Peyer's patch (tissue), 4 donors: ENCODE data around the gene BEND5. TPM values are rescaled to one million over a fixed set of nuclear protein-coding genes. Genes with fewer than 3 reads are reported as not detected.
A peak's percentile ranks its signal among the peaks of the same experiment; 100 is the strongest.

Source experiments
- DNase-seq, 3 donors: peaks; one replicate each; pipeline ENCODE4 v3.0.0-alpha.2; 2017 to 2019
- H3K27ac ChIP-seq, 4 donors: fragments of 200-600 bp; sonication (generic); one replicate each; pipeline ENCODE4 v1.5.1; 2016 to 2019
- H3K27me3 ChIP-seq, 2 donors: fragments of 200-600 bp; sonication (generic); one replicate each; pipeline ENCODE4 v1.5.1; 2019
- H3K36me3 ChIP-seq, 3 donors: fragments of 200-600 bp; sonication (generic); one replicate each; pipeline ENCODE4 v1.5.1; 2016 to 2019
- H3K4me1 ChIP-seq, 4 donors: fragments of 200-600 bp; sonication (generic); one replicate each; pipeline ENCODE4 v1.5.1; 2016 to 2019
- H3K4me3 ChIP-seq, 4 donors: fragments of 200-600 bp; sonication (generic); 1 replicate in 3 of 4; 2 replicates in 1 of 4; pipeline ENCODE4 v1.5.1; 2016 to 2019; ENCODE audit warnings: mild to moderate bottlenecking in 1 of 4
- H3K9me3 ChIP-seq, 4 donors: fragments of 200-600 bp; sonication (generic); one replicate each; pipeline ENCODE4 v1.5.1; 2016 to 2019; ENCODE audit warnings: mild to moderate bottlenecking in 1 of 4
- CTCF ChIP-seq, 6 experiments: fragments of 450-650 bp in 4 of 6; fragments of 200-600 bp in 2 of 6; sonication (generic) in 1 of 6; IDR thresholded peaks; one replicate each; pipeline ENCODE4 v1.5.1; 2017 to 2019; ENCODE audit warnings: antibody characterized with exemption in 6 of 6, mild to moderate bottlenecking in 3 of 6, moderate library complexity in 1 of 6
- POLR2A ChIP-seq, 2 donors: fragments of 450-650 bp; IDR thresholded peaks; one replicate each; pipeline ENCODE4 v1.5.1; 2017; ENCODE audit warnings: antibody characterized with exemption in 2 of 2, mild to moderate bottlenecking in 2 of 2, moderate library complexity in 2 of 2
- total RNA-seq, 4 donors: library from RNA; depleted of rRNA; stranded (reverse); fragments of >200 nt; gene quantifications; one replicate each; pipeline ENCODE4 v1.1.0, GENCODE V29; 2016

Gene BEND5
- total RNA-seq, 4 donors from 2014 or later: 0.95 to 18.2 (median 1.6) TPM; not detected in 1

- H3K4me1 ChIP-seq: no peaks in the 10 kb centered on the region
- H3K9me3 ChIP-seq: no peaks in the 10 kb centered on the region
- H3K27me3 ChIP-seq: no peaks in the 10 kb centered on the region
- no peak for TF ChIP-seq CTCF (IDR thresholded peaks at IDR 0.05)
- no peak for TF ChIP-seq POLR2A (IDR thresholded peaks at IDR 0.05)
- no peak for DNase-seq
- H3K4me3 ChIP-seq: no peak overlapping the region
- no peaks in the 10 kb centered on the region for H3K36me3 ChIP-seq
- no peak overlapping the region for H3K27ac ChIP-seq
Observed at GRCh38 chr1:48691429-48692001, 85.2 kb downstream of the BEND5 start.

- DNase-seq: no peak
- H3K9me3 ChIP-seq: no peaks in the 10 kb centered on the region
- H3K4me3 ChIP-seq: no peak overlapping the region
- no peaks in the 10 kb centered on the region for H3K4me1 ChIP-seq
- H3K27me3 ChIP-seq: no peaks in the 10 kb centered on the region
- no peaks in the 10 kb centered on the region for H3K36me3 ChIP-seq
- no peak overlapping the region for H3K27ac ChIP-seq
- TF ChIP-seq POLR2A (IDR thresholded peaks at IDR 0.05) (no peak), CTCF (IDR thresholded peaks at IDR 0.05) (peak in 4 of 6 experiments; percentile 10 to 30 (median 17))
Observed at GRCh38 chr1:48688102-48688760, 88.5 kb downstream of the BEND5 start.

- no peak for TF ChIP-seq POLR2A (IDR thresholded peaks at IDR 0.05)
- Histone ChIP-seq H3K27ac (no peak overlapping the region), H3K36me3 (no peaks in the 10 kb centered on the region), H3K4me1 (no peaks in the 10 kb centered on the region), H3K9me3 (no peaks in the 10 kb centered on the region), H3K4me3 (no peak overlapping the region), H3K27me3 (no peaks in the 10 kb centered on the region)
- no peak for DNase-seq
Observed at GRCh38 chr1:48687282-48688045, 89.2 kb downstream of the BEND5 start.

- no peak overlapping the region for H3K4me3 ChIP-seq
- no peaks in the 10 kb centered on the region for H3K9me3 ChIP-seq
- no peaks in the 10 kb centered on the region for H3K36me3 ChIP-seq
- H3K27me3 ChIP-seq: no peaks in the 10 kb centered on the region
- no peak for TF ChIP-seq CTCF (IDR thresholded peaks at IDR 0.05)
- H3K4me1 ChIP-seq: no peaks in the 10 kb centered on the region
- no peak for DNase-seq
- no peak overlapping the region for H3K27ac ChIP-seq
Observed at GRCh38 chr1:48686159-48686558, 90.5 kb downstream of the BEND5 start.

GRCh38 chr1:48684381-48684780, 92.3 kb downstream of the BEND5 start:
- Histone ChIP-seq H3K27me3 (no peaks in the 10 kb centered on the region), H3K4me3 (no peak overlapping the region), H3K27ac (no peak overlapping the region), H3K4me1 (peaks cover 0 to 5% (median 2%) of the 10 kb centered on the region in 4 donors), H3K36me3 (no peaks in the 10 kb centered on the region), H3K9me3 (no peaks in the 10 kb centered on the region)
- DNase-seq: no peak
- no peak for TF ChIP-seq CTCF (IDR thresholded peaks at IDR 0.05)

GRCh38 chr1:48683839-48684238, 92.9 kb downstream of the BEND5 start:
- TF ChIP-seq CTCF (IDR thresholded peaks at IDR 0.05): no peak
- TF ChIP-seq POLR2A (IDR thresholded peaks at IDR 0.05): no peak
- Histone ChIP-seq H3K9me3 (no peaks in the 10 kb centered on the region), H3K4me1 (peaks cover 0 to 7% (median 2%) of the 10 kb centered on the region in 4 donors), H3K27ac (no peak overlapping the region), H3K36me3 (no peaks in the 10 kb centered on the region), H3K27me3 (no peaks in the 10 kb centered on the region), H3K4me3 (no peak overlapping the region)
- DNase-seq: no peak
